RWPE1 (cell line): Measurements from ENCODE around the gene UROS.

Source experiments
- CTCF ChIA-PET: fragments of 350-600 bp; sonication (Branson Sonifier 250); formaldehyde crosslinking; extraction: SDS; loops from one replicate; lab custom pipeline; 2021; lab: Yijun Ruan, JAX
- POLR2A ChIA-PET: fragments of 400-600 bp; formaldehyde crosslinking; extraction: SDS; loops from one replicate; lab custom pipeline; 2020; ENCODE audit warnings: antibody characterized with exemption; ENCODE audit not compliant: low non-redundant PET; lab: Yijun Ruan, JAX
- DNase-seq: peaks from one replicate; pipeline ENCODE4 v3.0.0; 2012; ENCODE audit warnings: low spot score
- H3K27ac ChIP-seq: fragments of 450-650 bp; 2 replicates; pipeline ENCODE4 v1.5.1; 2017
- CTCF ChIP-seq: fragments of 450-650 bp; conservative IDR thresholded peaks from 2 replicates; pipeline ENCODE4 v1.5.1; 2017; ENCODE audit warnings: low read depth, mild to moderate bottlenecking

The UROS gene

GRCh38 chr10:125823663-125824251, 699 bp upstream of the UROS start:
- ChIA-PET CTCF (interaction anchor here (0.6 kb wide), 1 partner anchor 676 kb away, joined by 3 read pairs; no protein-coding TSS in a partner anchor), POLR2A (no interaction called here)
- no peak for DNase-seq
- peak overlapping the region; percentile 83 for H3K27ac ChIP-seq
- no peak for TF ChIP-seq CTCF

GRCh38 chr10:125820701-125821100, 2.4 kb downstream of the UROS start:
- no peak for DNase-seq
- no peak overlapping the region for H3K27ac ChIP-seq
- CTCF ChIA-PET, result interaction anchor here (0.5 kb wide), 1 partner anchor 478 kb away, joined by 3 read pairs; no protein-coding TSS in a partner anchor
- POLR2A ChIA-PET, result no interaction called here
- TF ChIP-seq CTCF, result no peak

- DNase-seq, result no peak
- TF ChIP-seq CTCF, result no peak
- ChIA-PET CTCF (interaction anchor here (0.6 kb wide), 1 partner anchor 1083 kb away, joined by 4 read pairs; no protein-coding TSS in a partner anchor), POLR2A (no interaction called here)
- no peak overlapping the region for H3K27ac ChIP-seq
These were observed 5.6 kb downstream of the UROS start for GRCh38 chr10:125817337-125817946.

GRCh38 chr10:125816548-125816947, 6.5 kb downstream of the UROS start:
- POLR2A ChIA-PET, result no interaction called here
- TF ChIP-seq CTCF, result no peak
- DNase-seq, result no peak
- H3K27ac ChIP-seq, result no peak overlapping the region
- CTCF ChIA-PET, result no interaction called here

- ChIA-PET POLR2A (no interaction called here), CTCF (no interaction called here)
- DNase-seq, result no peak
- TF ChIP-seq CTCF, result no peak
- no peak overlapping the region for H3K27ac ChIP-seq
These were observed 7.3 kb downstream of the UROS start for GRCh38 chr10:125815764-125816163.

- no peak overlapping the region for H3K27ac ChIP-seq
- no peak for DNase-seq
- no peak for TF ChIP-seq CTCF
- ChIA-PET CTCF (no interaction called here), POLR2A (no interaction called here)
These were observed 10.8 kb downstream of the UROS start for GRCh38 chr10:125812128-125812750.
